Loucy (cell line): ENCODE results near the gene ARMC9.
A peak's percentile ranks its signal among the peaks of the same experiment; 100 is the strongest.

Source experiments
- H2AFZ ChIP-seq: fragments of 200-600 bp; sonication (generic); 2 replicates; pipeline ENCODE4 v1.6.0; 2016; ENCODE audit warnings: antibody characterized with exemption, mild to moderate bottlenecking, low read length, moderate library complexity
- H3F3A ChIP-seq: fragments of 200-600 bp; 2 replicates; pipeline ENCODE4 v1.6.0; 2016; ENCODE audit warnings: antibody characterized with exemption, low read depth, mild to moderate bottlenecking
- H3K27me3 ChIP-seq: fragments of 200-600 bp; sonication (generic); 2 replicates; pipeline ENCODE4 v1.6.1; 2014; ENCODE audit warnings: low read length, mild to moderate bottlenecking; ENCODE audit not compliant: insufficient read depth, poor library complexity, severe bottlenecking
- H3K36me3 ChIP-seq: fragments of 200-600 bp; sonication (generic); 2 replicates; pipeline ENCODE4 v1.6.1; 2016; ENCODE audit warnings: low read length; ENCODE audit not compliant: insufficient read depth
- H3K4me1 ChIP-seq: fragments of 200-600 bp; sonication (generic); 2 replicates; pipeline ENCODE4 v1.5.1; 2014; ENCODE audit warnings: low read length, mild to moderate bottlenecking; ENCODE audit not compliant: insufficient read depth, poor library complexity, severe bottlenecking
- H3K4me2 ChIP-seq: fragments of 200-600 bp; sonication (generic); 2 replicates; pipeline ENCODE4 v1.6.0; 2014; ENCODE audit warnings: antibody characterized with exemption, low read length, low read depth, mild to moderate bottlenecking; ENCODE audit not compliant: poor library complexity, severe bottlenecking
- H3K4me3 ChIP-seq: fragments of 200-600 bp; sonication (generic); 2 replicates; pipeline ENCODE4 v1.5.1; 2014; ENCODE audit warnings: low read length, mild to moderate bottlenecking, mixed read lengths; ENCODE audit not compliant: poor library complexity, severe bottlenecking
- H3K79me2 ChIP-seq: fragments of 200-600 bp; sonication (generic); 2 replicates; pipeline ENCODE4 v1.6.1; 2014; ENCODE audit warnings: low read length; ENCODE audit not compliant: insufficient read depth
- H3K9ac ChIP-seq: fragments of 200-600 bp; sonication (generic); 2 replicates; pipeline ENCODE4 v1.6.0; 2014; ENCODE audit warnings: mild to moderate bottlenecking, low read depth, low read length, moderate library complexity; ENCODE audit not compliant: poor library complexity, severe bottlenecking
- H3K9me2 ChIP-seq: fragments of 200-600 bp; sonication (generic); replicated peaks from 2 replicates; pipeline ENCODE4 v1.6.1; 2016; ENCODE audit warnings: low read depth, low read length, mixed read lengths
- H3K9me3 ChIP-seq: fragments of 200-600 bp; sonication (generic); 2 replicates; pipeline ENCODE4 v1.6.1; 2014; ENCODE audit warnings: mild to moderate bottlenecking, antibody characterized with exemption, low read length, low read depth; ENCODE audit not compliant: insufficient read depth
- H4K20me1 ChIP-seq: fragments of 200-600 bp; sonication (generic); 2 replicates; pipeline ENCODE4 v1.6.0; 2014; ENCODE audit warnings: antibody characterized with exemption, low read length, mild to moderate bottlenecking; ENCODE audit not compliant: insufficient read depth, poor library complexity, severe bottlenecking
- CTCF ChIP-seq: fragments of 200-600 bp; sonication (generic); conservative IDR thresholded peaks from 2 replicates; pipeline ENCODE4 v1.5.1; 2014; ENCODE audit warnings: mild to moderate bottlenecking, antibody characterized with exemption, low read length
- EZH2phosphoT487 ChIP-seq: fragments of 200-600 bp; IDR thresholded peaks from 2 replicates; pipeline ENCODE4 v1.6.1; 2018; ENCODE audit warnings: antibody characterized with exemption, mild to moderate bottlenecking, moderate library complexity, borderline replicate concordance

ARMC9 gene

GRCh38 chr2:231198291-231199173 is at the start of gene ARMC9:
Gene ARMC9 (plus strand): TSS chr2:231198631. CDS start chr2:231206239, 7,608 bp downstream.
- Histone ChIP-seq H3K9me3 (no peaks in the 10 kb centered on the region), H3K9me2 (no peaks in the 10 kb centered on the region), H3K79me2 (no peaks in the 10 kb centered on the region), H3K36me3 (no peaks in the 10 kb centered on the region), H3K4me3 (peak within 1 kb of the TSS; percentile 86), H3K4me1 (peaks cover 6% of the 10 kb centered on the region), H3K27me3 (no peaks in the 10 kb centered on the region), H2AFZ (peak within 1 kb of the TSS; percentile 97), H3K9ac (peak within 1 kb of the TSS; percentile 73), H3F3A (no peaks in the 10 kb centered on the region), H4K20me1 (no peaks in the 10 kb centered on the region), H3K4me2 (peak within 1 kb of the TSS; percentile 87)
- TF ChIP-seq EZH2phosphoT487, result no peak
- no peak for TF ChIP-seq CTCF

GRCh38 chr2:231152800-231153557 is 45.5 kb upstream of the ARMC9 start:
- no peak for TF ChIP-seq CTCF
- TF ChIP-seq EZH2phosphoT487, result no peak
- Histone ChIP-seq H2AFZ (no peak overlapping the region), H3K27me3 (no peaks in the 10 kb centered on the region), H3K9me3 (no peaks in the 10 kb centered on the region), H3K9me2 (no peaks in the 10 kb centered on the region), H3F3A (no peaks in the 10 kb centered on the region), H3K4me3 (no peak overlapping the region), H3K9ac (no peak overlapping the region), H3K4me2 (no peak overlapping the region), H3K36me3 (peaks cover 59% of the 10 kb centered on the region), H4K20me1 (no peaks in the 10 kb centered on the region), H3K4me1 (no peaks in the 10 kb centered on the region), H3K79me2 (no peaks in the 10 kb centered on the region)

GRCh38 chr2:231159306-231159705 is 39.1 kb upstream of the ARMC9 start:
- no peak overlapping the region for H2AFZ ChIP-seq
- H3K4me3 ChIP-seq, result no peak overlapping the region
- H3K9me2 ChIP-seq, result no peaks in the 10 kb centered on the region
- no peaks in the 10 kb centered on the region for H3K9me3 ChIP-seq
- H3K9ac ChIP-seq, result no peak overlapping the region
- H4K20me1 ChIP-seq, result no peaks in the 10 kb centered on the region
- no peaks in the 10 kb centered on the region for H3K79me2 ChIP-seq
- H3K4me1 ChIP-seq, result peaks cover 3% of the 10 kb centered on the region
- H3F3A ChIP-seq, result no peaks in the 10 kb centered on the region
- TF ChIP-seq CTCF, result no peak
- TF ChIP-seq EZH2phosphoT487, result no peak
- H3K36me3 ChIP-seq, result peaks cover 69% of the 10 kb centered on the region
- H3K4me2 ChIP-seq, result no peak overlapping the region
- H3K27me3 ChIP-seq, result no peaks in the 10 kb centered on the region
